Measurements from ENCODE around the gene RPL9.
"Not testable (repeated sequence)": the region's sequence is repeated elsewhere in the genome, so short reads cannot be mapped to it uniquely, and the experiment has no call there.

The RPL9 gene

DNA sequence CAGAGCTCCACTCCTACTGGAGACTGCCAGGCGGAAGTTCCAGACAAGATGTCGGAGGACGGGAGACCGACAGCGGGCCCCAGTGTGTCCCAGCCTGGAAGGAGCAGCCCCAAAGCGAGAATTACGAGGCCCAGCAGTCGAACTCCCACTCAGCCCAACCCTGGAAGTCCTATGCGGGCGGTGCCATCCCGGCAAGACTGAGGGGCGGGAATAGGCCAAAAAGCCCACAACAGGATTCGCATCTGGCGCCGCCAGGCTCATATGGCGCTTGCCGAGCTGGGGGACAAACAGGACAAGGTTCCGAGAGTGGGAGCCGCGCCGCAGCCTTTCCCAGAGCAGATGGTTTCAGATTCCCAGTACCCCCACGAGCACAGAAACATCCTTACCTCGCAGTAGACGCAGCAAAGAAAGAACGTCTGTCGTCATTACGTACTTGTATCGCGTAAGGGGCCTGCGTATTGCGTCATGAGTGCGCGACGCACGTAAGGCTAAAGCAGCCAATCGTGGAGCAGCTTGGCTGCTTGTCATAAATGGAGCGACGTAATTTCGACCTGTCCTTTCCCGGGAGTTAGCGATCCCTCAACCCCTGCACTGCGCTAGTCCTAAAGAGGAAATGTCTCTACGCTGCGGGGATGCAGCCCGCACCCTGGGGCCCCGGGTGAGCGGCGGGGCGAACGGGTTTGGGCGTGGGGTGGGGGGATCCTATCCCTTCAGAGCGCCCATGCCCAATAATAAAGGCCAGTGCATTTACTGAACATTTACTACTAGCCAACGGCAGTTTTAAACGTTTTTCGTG lies at the start of gene RPL9, which contains the start of gene LIAS:
RPL9 (minus strand) TSS at position 418 of the 796 bp plus-strand sequence. CDS start 483 bp downstream, outside the sequence.
LIAS (plus strand) TSS at position 552 of the 796 bp plus-strand sequence; CDS start at position 614, 62 bp downstream.
- peak; percentile 89 for DNase-seq

DNA sequence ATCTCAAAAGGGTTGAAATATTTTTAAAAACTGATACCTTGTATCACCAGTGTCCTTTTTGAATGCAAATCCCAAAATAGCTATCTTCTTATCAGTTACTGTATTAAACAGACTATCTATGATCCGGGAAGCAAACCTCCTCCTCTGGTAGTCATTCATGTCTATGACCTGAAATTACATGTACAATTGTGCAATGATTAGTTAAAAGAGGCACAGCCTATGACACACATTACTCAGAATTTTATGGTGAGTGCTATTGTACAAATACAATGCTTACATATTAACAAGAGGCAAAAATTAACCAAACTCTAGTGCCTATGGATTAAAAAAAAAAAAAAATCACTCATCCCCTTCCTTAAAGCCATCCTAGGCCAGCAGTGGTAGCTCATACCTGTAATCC lies 46.9 kb upstream of the RPL9 start:
- DNase-seq = no peak

DNA sequence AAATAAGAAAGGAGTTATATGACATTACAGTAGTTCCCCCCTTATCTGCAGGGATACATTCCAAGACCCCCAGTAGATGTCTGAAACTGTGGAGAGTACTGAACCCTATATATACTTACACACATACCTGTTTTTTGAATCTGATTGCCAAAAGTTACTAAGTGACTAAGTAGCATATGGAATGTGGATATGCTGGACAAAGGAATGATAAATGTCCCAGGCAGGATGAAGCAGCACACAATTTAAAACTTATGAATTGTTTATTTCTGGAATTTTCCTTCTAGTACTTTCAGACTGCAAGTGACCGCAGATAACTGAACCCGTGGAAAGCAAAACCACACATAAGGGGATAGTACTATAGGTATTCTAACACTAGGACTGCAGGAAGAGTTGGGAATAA lies 45.8 kb upstream of the RPL9 start:
- no peak for DNase-seq

- not testable (repeated sequence) for DNase-seq
Measured at GRCh38 chr4:39502664-39503035, 43.9 kb upstream of the RPL9 start.

- DNase-seq = no peak
Measured at GRCh38 chr4:39502019-39502663, 43.4 kb upstream of the RPL9 start.

- DNase-seq = no peak
Measured at GRCh38 chr4:39498727-39499020, 40.0 kb upstream of the RPL9 start.

DNA sequence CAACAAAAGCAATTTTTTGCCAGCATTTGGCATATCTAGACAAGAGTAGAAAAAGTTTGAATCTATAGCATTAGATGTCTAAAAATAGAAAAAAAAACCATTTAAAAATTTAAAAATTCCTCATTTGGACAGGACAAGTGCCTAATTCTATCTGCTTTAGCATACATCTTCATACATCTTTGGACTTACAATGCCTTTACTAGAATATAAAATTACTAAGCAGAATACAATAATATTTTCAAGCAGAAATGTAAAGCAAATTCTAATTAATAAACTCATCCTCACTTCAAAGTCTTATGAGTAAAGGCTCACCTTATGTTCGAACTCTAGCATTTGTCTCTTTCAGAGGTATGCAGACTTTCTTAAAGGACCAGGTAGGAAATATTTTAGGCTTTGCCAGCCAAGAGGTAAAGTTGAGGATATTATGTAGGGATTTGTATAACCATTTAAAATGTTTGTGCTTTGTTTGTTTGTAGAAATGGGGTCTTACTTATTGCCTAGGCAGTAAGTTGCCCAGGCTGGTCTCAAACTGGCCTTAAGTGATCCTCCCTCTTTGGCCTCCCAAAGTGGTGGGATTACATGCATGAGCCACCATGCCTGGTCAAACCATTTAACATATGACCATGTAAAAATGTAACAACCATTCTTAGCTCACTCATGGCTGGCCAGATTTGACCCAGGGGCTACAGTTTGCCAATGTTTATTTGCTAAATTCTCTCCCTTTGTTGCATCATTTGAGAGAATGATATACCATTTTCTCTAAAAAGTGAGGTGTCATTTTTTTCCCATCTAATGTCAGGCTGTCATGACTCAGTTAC lies 39.4 kb upstream of the RPL9 start:
- DNase-seq = no peak

DNA sequence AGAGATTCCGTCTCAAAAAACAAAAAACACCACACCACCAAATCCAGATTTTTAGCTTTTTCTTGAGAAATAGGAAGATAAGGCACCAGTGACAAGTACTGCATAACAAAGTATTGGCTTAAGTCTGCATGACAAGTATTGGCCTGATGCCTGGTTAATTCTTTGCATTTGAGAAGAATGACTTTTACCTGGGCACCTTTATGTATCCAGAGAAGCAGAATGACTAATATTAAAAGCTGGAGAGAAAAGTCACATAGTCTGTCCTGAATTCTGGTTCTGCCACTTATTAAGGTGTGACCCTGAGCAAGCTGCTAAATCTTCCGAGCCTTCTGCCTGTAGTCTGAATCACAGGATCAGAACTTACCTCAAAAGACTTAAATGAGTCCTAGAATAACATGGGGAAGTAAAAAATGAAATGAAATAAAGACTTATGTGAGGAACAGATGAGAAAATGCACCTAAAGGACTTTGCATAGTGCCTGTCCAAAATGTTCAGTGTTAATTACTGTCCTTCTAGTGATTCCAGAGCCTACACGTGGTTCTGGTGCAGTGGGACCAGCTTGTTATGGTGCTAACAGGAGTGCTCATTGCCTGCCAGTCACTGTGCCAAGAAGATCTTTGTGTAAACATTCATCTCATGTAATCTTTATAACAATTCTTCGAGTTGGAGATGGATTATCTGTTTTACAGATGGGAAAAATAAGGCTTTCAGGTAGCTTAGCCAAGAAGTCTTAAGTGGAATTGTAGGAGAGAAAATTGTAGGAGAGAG lies 36.9 kb upstream of the RPL9 start:
- DNase-seq = no peak

- DNase-seq = no peak
Measured at GRCh38 chr4:39494354-39494753, 35.6 kb upstream of the RPL9 start.

DNA sequence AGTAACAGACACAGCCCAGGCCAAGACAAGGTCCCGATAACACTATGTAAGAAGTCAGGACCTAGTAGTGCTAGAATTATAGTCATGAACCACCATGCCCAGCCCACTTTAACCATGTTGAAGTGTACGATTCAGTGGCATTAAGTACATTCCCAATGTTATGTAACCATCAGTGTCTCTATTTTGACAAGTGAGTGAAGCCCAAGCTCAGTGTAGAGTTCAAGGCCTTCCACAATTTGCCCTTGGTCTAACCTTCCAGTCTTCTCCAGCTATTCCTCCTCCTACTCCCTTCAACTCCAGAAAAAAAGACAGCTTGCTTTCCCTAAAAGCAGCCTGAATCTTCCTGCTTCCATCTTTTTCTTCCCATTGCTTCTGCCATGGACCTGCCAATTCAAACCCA lies 31.6 kb upstream of the RPL9 start:
- no peak for DNase-seq

- DNase-seq = no peak
Measured at GRCh38 chr4:39486221-39486804, 27.6 kb upstream of the RPL9 start.

DNA sequence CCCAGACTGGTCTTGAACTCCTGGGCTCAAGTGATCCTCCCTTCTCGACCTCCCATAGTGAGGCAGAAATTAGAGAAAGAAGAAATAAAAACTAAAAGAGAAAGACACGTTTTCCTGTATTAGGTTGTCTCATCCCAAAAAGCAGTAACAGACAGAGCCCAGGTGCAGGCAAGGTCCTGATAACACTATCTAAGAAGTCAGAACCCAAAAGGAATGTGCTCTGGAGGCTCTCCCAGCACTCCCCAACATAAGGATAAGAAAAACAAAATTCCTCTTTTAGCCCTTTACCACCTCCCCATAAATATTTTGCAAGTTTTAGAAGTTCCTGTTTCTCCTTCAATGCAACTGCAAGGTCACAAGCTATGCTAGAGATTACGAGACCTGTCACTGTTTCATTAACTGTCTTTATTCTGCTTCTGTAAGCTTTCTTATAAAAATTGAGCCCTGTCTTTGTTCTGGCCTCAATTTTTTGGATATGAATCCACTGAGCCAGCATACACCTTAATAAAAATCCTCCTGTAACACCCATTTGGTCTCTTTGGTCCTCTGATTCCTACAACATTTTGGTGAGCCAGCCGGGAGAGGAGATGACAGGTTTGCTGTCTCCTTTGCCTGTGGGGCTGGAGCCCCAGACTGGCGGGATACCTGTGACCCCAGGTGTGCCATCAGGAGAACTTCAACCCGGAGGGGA lies 26.0 kb upstream of the RPL9 start:
- no peak for DNase-seq

- DNase-seq = no peak
Measured at GRCh38 chr4:39480902-39481695, 22.4 kb upstream of the RPL9 start.

- DNase-seq = no peak
Measured at GRCh38 chr4:39480251-39480650, 21.5 kb upstream of the RPL9 start.

GRCh38 chr4:39476187-39476895 lies 17.6 kb upstream of the RPL9 start:
- DNase-seq = no peak

- DNase-seq = no peak
Measured at GRCh38 chr4:39472396-39472795, 13.7 kb upstream of the RPL9 start.

DNA sequence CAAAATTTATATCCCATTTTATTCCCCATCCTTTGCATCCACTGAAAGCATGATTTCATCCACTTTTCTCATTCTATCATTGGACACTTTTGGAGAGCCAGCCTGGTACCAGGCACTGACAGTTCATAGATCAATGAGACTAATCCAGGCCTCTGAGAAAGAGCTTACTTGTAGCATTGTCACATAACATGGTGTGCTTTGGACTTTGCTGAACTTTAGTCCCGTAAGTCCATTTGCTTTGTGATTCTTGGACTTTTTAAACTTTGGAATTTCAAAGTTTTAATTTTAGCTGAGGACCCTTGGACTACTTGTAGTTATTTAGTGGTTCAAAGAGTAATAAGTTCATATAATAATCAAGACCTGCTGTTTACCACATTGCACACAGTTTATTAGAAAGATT lies 11.7 kb upstream of the RPL9 start:
- no peak for DNase-seq

- no peak for DNase-seq
Measured at GRCh38 chr4:39469429-39470077, 10.8 kb upstream of the RPL9 start.

- DNase-seq = no peak
Measured at GRCh38 chr4:39467464-39467863, 8.7 kb upstream of the RPL9 start.

DNA sequence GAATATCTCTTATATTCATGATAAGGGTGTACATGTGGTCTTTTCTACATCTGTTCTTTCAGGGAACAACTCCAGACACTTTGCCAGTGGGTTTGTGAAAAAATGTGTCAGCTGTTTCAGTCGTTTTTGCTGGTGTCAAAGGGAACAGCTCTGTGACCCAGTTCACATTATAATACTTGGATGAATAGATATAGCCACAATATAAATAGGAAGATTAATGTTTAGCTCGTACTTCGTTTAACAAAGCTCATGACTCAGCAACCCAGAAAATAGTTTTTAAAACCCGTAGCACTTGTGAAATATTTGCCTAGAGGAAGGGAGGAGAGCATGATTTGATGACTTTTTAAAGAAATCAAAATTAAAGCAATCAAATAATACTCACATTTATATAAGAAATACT lies 8.0 kb upstream of the RPL9 start:
- DNase-seq = no peak

All from activated CD4-positive, CD25-positive, alpha-beta regulatory T cell treated with anti-CD3 and anti-CD28 coated beads, Interleukin-2, amount 50 U/mL, for 72 hours (primary cell).